ENCODE data around the gene TYRP1.

Gene TYRP1

GRCh38 chr9:12719431-12719830 is 26.2 kb downstream of the TYRP1 start:
- no peak overlapping the region for H3K4me3 ChIP-seq (ENCODE audit: low read depth, low read length)
- TF ChIP-seq CTCF (IDR thresholded peaks at IDR 0.05; ENCODE audit: low read depth, low read length, missing control alignments): peak; percentile 38
- DNase-seq (ENCODE audit: low read depth): no peak
- in situ Hi-C loops (cut with HindIII; ENCODE audit: low sequenced_read_pairs): no loop called here

GRCh38 chr9:12720551-12720950 is 27.4 kb downstream of the TYRP1 start:
- in situ Hi-C loops (cut with HindIII; ENCODE audit: low sequenced_read_pairs): no loop called here
- no peak for DNase-seq (ENCODE audit: low read depth)

GRCh38 chr9:12722131-12722530 is 28.9 kb downstream of the TYRP1 start:
- no peak for DNase-seq (ENCODE audit: low read depth)
- no peak overlapping the region for H3K4me3 ChIP-seq (ENCODE audit: low read depth, low read length)
- no peak for TF ChIP-seq CTCF (IDR thresholded peaks at IDR 0.05; ENCODE audit: low read depth, low read length, missing control alignments)
- in situ Hi-C loops (cut with HindIII; ENCODE audit: low sequenced_read_pairs): no loop called here

More at GRCh38 chr9:12720551-12720950, 27.4 kb downstream of the TYRP1 start:
- no peak for TF ChIP-seq CTCF (IDR thresholded peaks at IDR 0.05; ENCODE audit: low read depth, low read length, missing control alignments)
- no peak overlapping the region for H3K4me3 ChIP-seq (ENCODE audit: low read depth, low read length)

GRCh38 chr9:12723409-12724028 is 30.3 kb downstream of the TYRP1 start:
- H3K4me3 ChIP-seq (ENCODE audit: low read depth, low read length): no peak overlapping the region
- TF ChIP-seq CTCF (IDR thresholded peaks at IDR 0.05; ENCODE audit: low read depth, low read length, missing control alignments): peak; percentile 31
- no peak for DNase-seq (ENCODE audit: low read depth)
- in situ Hi-C loops (cut with HindIII; ENCODE audit: low sequenced_read_pairs): no loop called here

- TF ChIP-seq CTCF (IDR thresholded peaks at IDR 0.05; ENCODE audit: low read depth, low read length, missing control alignments): no peak
- H3K4me3 ChIP-seq (ENCODE audit: low read depth, low read length): no peak overlapping the region
- in situ Hi-C loops (cut with HindIII; ENCODE audit: low sequenced_read_pairs): no loop called here
Measured at GRCh38 chr9:12726795-12727194, 33.6 kb downstream of the TYRP1 start.

GRCh38 chr9:12730198-12730597 is 37.0 kb downstream of the TYRP1 start:
- no peak for TF ChIP-seq CTCF (IDR thresholded peaks at IDR 0.05; ENCODE audit: low read depth, low read length, missing control alignments)
- no peak for DNase-seq (ENCODE audit: low read depth)
- H3K4me3 ChIP-seq (ENCODE audit: low read depth, low read length): no peak overlapping the region
- in situ Hi-C loops (cut with HindIII; ENCODE audit: low sequenced_read_pairs): no loop called here

More at GRCh38 chr9:12726795-12727194, 33.6 kb downstream of the TYRP1 start:
- DNase-seq (ENCODE audit: low read depth): no peak

Measured in astrocyte of the cerebellum (primary cell).